CD1c-positive myeloid dendritic cell (primary cell): ENCODE results near the gene APOBR.
"Not testable (repeated sequence)": the region's sequence is repeated elsewhere in the genome, so short reads cannot be mapped to it uniquely, and the experiment has no call there.

Experiments
- DNase-seq: peaks from one replicate; pipeline ENCODE4 v3.0.0-alpha.2; 2016; ENCODE audit errors: extremely low spot score

The APOBR gene, protein sequence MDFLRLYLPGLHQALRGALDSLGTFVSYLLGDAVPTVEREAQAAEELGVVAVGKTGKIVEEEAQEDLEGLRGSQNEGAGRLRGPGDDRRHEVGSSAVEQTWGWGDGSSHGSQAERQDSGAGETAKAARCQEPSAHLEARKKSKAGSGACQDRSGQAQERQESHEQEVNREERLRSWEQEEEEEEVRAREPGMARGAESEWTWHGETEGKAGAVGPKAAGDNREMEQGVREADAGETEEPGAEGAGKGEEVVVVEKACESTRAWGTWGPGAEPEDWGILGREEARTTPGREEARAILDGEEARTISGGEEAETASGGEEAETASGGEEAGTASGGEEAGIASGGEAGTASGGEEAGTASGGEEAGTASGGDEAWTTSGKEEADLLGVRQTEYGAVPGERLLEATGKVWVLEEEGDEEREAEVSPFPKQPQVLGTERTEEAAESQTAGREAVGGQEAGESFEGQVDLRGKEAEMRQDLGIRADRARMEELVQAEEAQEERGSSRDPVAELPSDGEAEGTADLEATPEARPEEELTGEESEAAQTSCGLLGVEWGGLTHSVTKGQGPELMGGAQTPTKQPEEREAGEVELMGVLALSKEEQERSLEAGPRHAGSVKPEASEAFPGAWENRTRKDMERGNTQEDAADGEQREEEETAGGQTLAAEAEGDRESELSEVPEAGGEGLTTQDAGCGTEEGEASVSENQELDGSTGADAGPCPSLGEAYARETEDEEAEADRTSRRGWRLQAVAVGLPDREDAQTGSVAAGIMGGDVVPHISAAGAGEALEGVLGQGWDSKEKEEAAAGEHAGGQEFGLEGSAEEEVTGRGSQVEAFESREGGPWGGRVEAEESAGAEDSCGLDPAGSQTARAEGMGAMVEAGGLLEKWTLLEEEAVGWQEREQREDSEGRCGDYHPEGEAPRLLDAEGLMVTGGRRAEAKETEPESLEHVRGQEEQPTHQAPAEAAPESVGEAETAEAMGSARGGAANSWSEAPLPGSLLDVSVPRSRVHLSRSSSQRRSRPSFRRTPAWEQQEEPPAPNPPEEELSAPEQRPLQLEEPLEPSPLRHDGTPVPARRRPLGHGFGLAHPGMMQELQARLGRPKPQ

DNA sequence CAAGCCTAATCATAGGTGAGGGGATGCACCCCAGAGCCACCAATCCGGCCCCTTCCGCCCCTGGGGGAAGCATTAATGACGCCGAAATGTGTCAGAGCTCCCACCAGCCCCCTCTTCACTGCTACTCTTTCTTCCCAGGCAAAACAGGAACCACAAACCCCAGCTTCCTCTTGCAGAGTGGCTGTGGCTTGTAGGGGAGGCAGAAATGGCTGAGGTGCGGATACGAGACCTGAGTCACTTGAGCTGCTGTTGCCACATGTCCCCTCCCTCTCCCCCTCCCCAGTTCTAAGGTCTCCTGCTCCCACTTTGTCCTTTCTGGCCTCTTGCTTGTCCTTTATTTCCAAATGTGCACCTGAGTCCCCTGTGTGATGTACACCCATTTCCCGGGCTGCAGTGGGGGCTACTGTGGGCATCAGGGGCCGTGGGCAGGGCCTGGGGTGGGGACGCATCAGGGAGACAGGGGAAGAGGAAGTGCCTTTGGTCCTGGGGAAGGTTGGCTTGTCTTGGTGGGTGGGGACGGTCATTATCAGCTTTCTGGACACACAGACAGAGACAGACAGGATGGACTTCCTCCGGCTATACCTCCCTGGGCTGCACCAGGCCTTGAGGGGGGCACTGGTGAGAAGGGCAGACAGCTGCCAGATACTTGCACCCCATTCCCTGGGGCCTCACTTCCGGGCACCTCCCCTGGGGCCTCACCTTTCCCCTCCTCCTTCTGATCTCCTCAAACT is at the start of gene APOBR:
Gene APOBR, plus strand, starts transcription at position 523 of the 731 bp plus-strand sequence. Its CDS starts 39 bp downstream, at position 562.
- DNase-seq = peak; percentile 95

DNA sequence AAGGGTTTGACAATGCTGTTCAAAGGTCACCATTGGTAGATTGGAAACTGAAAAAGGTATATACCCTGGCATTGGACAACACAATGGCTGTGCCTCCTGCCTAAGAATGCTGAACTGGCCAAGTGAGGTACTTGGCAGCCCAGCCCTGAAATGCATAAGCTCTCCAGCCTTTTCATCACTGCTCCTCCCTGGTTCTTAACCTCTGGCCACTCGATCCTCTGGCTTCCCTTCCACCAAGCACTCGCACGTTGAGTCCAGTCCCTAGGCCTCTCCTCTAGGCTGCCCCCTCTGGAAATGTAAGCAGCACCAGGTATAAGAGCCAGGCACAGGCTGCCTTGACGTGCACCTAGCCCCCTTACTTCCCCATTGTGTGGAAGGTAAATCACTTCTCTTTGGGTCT is 48.1 kb upstream of the APOBR start:
- DNase-seq = not testable (repeated sequence)

DNA sequence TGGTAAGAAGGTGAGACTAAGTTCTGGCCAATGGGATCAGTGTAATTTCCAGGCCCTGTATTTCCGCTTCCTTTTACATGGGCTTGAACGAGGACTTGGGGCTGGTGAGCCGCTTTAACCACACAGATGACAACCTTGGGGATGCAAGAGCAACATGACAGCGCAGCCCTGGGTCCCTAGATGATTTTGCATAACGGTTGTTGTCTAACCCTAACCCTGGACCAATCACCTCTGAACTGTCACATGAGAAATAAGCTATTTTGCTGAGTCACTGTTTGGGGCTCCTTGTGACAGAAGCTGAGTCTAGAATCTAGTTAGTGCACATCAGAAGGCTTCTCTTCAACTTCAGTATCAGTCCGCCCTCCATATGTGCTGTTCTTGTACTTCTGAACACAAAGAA is 47.4 kb upstream of the APOBR start:
- not testable (repeated sequence) for DNase-seq

DNA sequence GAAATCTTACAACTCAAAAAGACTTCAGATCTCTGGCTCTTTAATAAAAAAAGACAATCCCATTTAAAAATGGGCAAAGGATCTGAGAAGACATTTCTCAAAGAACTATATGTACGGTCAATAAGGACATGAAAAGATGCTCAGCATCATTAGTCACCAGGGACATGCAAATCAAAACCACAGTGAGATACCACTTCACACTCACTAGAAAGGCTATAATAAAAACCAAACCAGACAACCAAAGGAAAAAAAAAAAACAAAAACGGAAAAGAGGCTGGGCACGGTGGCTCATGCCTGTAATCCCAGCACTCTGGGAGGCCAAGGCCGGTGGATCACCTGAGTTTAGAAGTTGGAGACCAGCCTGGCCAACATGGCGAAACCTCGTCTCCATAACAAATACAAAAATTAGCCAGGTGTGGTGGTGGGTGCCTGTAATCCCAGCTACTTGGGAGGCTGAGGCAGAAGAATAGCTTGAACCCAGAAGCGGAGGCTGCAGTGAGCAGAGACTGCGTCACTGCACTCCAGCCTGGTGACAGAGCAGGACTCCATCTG is 20.7 kb upstream of the APOBR start:
- no peak for DNase-seq

DNA sequence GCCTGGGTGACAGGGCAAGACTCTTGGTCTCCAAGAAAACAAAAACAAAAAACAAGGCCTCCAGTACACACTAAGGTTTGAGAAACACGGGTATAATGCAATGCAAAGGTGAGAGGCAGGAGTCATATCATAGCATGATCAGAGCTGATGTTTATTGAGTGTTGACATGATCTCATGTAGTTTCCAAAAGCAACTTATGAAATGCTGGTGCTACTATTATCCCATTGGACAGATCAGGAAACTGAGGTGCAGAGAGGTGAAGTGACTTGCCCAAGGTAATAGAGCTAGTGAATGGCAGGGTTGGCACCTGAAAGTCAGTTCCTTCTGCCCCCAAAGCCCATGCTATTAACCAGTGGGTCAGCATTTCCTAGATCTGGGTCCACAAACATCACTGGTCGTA is 19.2 kb upstream of the APOBR start:
- no peak for DNase-seq

DNA sequence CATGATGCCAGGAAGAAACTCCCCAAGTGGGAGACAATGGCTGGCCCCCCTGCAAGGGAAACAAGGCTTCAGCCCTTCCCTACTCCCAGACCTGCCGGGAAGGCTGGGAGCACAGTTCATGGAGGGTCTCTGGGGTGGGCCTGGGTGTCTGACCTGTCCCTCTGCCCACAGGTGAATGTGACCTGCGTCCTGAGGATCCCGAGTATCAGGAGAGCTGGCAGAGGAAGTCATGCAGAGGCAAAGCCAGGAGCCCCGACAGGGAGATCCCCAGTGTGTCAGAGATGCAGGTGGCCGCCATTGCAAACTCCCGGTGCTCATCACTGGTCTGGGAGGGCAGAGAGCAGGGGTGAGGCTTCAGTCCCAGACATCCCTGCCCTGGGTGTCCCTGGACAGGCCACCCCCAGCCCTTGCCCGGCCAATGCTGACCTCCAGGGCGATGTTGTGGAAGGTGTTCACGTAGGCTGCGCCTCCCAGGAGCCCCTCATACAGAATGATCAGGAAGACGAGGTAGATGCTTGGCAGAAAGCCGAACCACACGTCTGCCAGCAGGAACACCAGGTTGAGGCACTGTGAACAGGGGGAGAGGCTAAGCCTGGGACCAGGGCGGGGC is 17.0 kb upstream of the APOBR start:
- no peak for DNase-seq

DNA sequence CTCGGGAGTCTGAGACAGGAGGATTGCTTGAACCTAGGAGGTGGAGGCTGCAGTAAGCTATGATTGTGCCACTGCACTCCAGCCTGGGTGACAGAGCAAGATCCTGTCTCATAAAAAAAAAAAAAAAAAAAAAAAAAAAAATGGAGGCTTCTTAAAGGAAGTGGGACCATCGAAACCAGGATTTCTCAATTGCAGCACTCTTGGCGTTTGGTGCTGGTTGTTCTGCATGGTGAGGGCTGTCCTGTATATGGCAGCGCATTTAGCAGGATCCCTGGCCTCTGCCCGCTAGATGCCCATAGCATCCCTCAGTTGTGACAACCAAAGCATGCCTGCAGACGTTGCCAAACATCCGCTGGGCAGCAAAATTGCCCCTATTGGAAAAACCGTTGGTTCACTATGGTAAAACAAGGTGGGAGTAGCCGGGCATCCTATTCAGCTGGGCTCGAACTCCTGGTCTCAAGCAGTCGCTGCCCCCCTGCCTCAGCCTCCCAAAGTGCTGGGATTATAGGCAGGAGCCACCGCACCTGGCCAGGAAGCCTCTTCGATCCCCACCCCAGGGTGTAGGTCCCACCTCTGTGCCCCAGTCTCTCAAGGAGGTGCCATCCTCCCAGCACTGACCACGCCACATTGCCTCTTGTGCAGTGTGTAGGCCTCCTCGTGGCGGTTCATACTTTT is 15.8 kb upstream of the APOBR start:
- peak; percentile 53 for DNase-seq

DNA sequence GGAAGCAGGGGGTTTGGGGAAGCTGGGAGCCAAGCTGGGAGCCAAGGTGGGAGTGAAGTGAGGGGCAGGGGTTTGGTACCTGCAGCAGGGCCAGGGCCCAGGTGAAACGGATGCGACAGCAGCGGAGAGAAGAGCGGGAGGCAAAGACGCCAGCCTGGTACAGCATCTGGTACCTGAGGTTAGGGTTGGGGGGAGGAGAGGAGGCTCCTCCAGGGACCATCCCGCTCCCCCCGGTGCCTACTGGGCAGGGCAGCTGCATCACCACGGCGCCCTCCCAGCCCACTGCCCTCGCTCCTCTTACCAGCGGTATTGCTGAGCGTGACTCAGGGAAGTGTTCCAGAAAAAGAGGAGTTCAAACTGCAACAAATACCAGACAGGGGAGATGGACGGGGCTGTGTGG is 12.4 kb upstream of the APOBR start:
- DNase-seq = no peak

DNA sequence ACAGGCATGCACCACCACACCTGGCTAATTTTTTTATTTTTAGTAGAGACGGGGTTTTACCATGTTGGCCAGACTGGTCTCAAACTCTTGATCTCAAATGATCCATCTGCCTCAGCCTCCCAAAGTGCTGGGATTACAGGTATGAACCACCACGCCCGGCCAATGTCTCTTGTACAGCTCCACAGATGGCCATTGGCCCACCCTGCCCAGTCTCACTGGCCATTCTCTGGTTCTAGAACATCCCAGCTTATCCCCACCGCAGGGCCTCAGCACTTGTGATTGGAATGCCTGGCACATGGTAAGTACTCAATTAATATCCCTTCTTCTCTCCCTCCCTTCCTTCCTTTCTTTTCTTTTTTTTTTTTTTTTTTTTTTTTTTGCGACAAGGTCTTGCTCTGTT is 11.1 kb upstream of the APOBR start:
- not testable (repeated sequence) for DNase-seq

DNA sequence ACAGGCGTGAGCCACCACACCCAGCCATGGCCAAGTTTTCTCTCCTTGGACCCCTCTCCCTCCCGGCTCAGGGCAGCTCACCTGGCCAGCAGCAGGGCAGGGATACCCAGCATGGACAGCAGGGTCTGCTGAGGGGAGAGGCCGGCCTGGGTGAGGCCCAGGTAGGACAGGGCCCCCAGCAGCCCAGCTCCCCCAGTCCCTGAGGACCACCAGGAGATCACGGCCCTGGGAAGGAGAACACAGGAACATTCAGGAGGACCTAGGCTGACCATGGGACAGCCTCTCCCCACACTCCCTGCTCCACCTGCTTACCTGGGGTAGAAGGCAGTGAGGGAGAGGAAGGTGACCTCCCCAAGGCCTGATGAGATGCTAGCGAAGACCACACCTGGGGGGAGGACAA is 8.2 kb upstream of the APOBR start:
- DNase-seq = no peak

DNA sequence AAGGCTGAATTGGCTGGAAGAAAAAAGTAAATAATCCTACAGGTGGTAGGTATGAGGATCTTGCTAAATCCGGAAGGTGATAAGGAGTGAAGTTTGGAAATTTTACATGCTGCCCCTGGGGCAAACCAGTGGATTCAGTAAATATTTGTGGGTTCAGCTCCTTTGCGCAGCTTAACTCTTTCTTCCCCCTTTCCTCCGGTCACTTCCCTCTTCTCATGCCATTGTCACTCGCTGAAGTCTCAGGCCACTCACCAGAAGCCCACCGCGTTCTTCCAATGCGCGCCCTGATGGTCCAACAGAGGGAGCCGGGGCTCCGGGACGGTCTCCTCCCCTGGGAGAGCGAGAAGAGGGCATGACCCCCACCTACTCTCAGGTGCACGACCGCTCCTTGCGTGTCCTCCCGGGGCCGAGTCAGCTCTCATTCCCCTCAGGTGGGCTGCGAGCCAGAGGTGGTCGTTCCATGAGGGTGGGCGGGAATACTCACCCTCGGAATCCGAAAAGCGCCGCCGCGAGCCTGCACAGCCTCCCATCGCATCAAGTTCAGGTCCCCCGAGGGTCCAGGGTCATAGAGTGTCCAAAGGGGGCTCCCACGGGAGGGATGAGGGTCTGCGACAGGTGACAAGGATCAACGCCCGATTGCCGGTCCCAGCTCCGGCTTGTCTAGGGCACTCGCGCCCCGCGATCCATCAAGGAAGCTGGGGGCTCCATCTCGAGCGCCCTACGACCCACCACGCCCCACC is 3.0 kb upstream of the APOBR start:
- peak; percentile 54 for DNase-seq

DNA sequence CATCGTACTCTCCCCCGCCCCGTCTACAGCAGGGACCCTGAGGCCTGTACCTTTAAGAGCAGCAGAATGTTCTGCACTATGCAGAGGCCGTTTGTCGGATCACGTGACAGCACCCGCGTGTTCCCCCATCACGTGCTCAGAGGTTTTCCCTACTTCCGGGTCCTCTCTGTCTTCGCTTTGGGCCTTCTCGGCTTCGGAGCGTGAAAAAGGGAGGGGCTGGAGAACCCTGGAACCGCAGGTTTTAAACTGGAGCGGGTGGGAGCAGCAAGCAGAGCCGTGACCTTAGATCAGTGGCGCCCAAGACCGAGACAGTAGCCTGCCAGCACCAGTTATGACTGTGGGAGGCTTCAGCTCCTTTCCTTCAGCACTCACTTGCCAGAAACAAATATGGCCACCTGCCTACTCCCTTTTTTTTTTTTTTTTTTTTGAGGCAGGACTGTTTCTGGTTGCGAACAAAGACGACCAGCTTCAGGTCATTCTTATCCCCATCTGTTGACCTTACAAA is 2.4 kb upstream of the APOBR start, which contains the start of gene CLN3:
Gene CLN3, minus strand, starts transcription at position 105 of the 505 bp plus-strand sequence. CDS start 315 bp downstream, outside the sequence.
- peak; percentile 94 for DNase-seq

DNA sequence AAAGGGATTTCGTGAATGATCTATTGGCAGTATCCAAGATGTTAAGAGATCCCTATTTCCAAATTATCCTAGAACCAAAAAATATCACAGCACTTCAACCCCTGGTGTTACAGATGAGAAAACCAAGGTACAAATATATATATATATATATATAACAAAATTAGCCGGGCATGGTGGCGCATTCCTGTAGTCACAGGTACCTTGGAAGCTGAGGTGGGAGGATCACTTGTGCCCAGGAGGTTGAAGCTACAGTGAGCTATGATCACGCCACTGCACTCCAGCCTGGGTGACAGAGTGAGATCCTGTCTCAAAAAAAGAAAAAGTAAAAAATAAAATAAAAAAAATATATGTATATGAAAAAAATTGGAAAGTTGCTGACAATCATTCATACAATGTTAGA is 1.9 kb upstream of the APOBR start:
- DNase-seq = no peak

DNA sequence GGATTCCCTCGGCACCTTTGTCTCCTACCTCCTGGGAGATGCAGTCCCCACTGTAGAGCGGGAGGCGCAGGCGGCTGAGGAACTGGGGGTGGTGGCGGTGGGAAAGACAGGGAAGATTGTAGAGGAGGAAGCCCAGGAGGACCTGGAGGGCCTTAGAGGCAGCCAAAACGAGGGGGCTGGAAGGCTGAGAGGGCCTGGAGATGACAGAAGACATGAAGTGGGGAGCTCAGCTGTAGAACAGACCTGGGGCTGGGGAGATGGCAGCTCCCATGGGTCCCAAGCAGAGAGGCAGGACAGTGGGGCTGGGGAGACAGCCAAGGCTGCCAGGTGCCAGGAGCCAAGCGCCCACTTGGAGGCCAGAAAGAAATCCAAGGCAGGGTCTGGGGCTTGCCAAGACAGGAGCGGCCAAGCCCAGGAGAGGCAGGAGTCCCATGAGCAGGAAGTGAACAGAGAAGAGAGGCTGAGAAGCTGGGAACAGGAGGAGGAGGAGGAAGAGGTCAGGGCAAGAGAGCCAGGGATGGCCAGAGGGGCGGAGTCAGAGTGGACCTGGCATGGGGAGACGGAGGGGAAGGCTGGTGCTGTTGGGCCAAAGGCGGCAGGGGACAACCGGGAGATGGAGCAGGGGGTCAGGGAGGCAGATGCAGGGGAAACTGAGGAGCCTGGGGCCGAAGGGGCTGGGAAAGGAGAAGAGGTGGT is 803 bp downstream of the APOBR start:
- DNase-seq = peak; percentile 31

DNA sequence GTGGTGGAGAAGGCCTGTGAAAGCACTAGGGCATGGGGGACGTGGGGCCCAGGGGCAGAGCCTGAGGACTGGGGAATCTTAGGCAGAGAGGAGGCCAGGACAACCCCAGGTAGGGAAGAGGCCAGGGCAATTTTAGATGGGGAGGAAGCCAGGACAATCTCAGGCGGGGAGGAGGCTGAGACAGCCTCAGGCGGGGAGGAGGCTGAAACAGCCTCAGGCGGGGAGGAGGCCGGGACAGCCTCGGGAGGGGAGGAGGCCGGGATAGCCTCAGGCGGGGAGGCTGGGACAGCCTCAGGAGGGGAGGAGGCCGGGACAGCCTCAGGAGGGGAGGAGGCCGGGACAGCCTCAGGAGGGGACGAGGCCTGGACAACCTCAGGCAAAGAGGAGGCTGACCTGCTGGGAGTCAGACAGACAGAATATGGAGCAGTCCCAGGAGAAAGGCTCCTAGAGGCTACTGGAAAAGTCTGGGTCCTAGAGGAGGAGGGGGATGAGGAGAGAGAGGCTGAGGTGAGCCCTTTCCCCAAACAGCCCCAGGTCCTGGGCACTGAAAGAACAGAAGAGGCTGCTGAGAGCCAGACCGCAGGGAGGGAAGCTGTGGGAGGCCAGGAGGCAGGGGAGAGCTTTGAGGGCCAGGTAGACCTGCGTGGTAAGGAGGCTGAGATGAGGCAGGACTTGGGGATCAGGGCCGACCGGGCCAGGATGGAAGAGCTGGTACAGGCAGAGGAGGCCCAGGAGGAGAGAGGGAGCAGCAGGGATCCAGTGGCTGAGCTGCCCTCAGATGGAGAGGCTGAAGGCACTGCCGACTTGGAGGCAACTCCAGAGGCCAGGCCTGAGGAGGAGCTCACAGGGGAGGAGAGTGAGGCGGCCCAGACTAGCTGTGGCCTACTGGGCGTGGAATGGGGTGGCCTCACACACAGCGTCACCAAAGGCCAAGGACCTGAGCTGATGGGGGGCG is 1.6 kb downstream of the APOBR start:
- no peak for DNase-seq

DNA sequence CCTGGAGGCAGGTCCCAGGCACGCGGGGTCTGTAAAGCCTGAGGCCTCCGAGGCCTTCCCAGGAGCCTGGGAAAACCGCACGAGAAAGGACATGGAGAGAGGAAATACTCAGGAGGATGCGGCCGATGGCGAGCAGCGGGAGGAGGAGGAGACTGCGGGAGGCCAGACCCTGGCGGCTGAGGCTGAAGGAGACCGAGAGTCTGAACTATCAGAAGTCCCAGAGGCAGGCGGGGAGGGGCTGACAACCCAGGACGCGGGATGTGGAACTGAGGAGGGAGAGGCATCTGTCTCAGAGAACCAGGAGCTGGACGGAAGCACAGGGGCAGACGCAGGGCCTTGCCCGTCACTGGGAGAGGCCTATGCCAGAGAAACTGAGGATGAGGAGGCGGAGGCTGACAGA is 2.4 kb downstream of the APOBR start:
- no peak for DNase-seq

DNA sequence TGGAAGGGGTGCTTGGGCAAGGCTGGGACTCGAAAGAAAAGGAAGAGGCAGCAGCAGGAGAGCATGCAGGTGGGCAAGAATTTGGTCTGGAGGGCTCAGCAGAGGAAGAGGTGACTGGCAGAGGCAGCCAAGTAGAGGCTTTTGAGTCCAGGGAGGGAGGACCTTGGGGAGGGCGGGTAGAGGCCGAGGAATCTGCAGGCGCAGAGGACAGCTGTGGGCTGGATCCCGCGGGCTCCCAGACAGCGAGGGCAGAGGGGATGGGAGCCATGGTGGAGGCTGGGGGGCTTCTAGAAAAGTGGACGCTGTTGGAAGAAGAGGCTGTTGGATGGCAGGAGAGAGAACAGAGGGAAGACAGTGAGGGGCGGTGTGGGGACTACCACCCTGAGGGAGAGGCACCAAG is 2.9 kb downstream of the APOBR start:
- DNase-seq = no peak
